Neural crest cell (in vitro differentiated cells): ENCODE measurements around the gene CACNB4. TPM values are rescaled to one million over a fixed set of nuclear protein-coding genes. Genes with fewer than 3 reads are reported as not detected.

Source experiments
- DNase-seq: peaks from one replicate; pipeline ENCODE4 v3.0.0; 2021; ENCODE audit warnings: low read depth, mixed read lengths, low spot score
- H3K27ac Mint-ChIP-seq: one replicate; pipeline ENCODE4 v1.8.0; 2021; ENCODE audit warnings: mild to moderate bottlenecking, mixed read lengths; ENCODE audit not compliant: unreplicated experiment
- H3K27me3 Mint-ChIP-seq: 2 replicates; pipeline ENCODE4 v1.8.0; 2021; ENCODE audit warnings: low read depth, mild to moderate bottlenecking, mixed read lengths
- H3K36me3 Mint-ChIP-seq: 2 replicates; pipeline ENCODE4 v1.8.0; 2021; ENCODE audit warnings: low read depth, mild to moderate bottlenecking, mixed read lengths
- H3K4me1 Mint-ChIP-seq: 2 replicates; pipeline ENCODE4 v1.8.0; 2021; ENCODE audit warnings: mixed read lengths
- H3K4me3 Mint-ChIP-seq: one replicate; pipeline ENCODE4 v1.8.0; 2021; ENCODE audit warnings: mild to moderate bottlenecking, mixed read lengths
- H3K9me3 Mint-ChIP-seq: 2 replicates; pipeline ENCODE4 v1.8.0; 2021; ENCODE audit warnings: mixed read lengths
- total RNA-seq: library from RNA; stranded (reverse); gene quantifications from 2 replicates; pipeline ENCODE4 v1.2.1, GENCODE V29; 2021
- TF ChIP-seq, protein P1 (sequence below): fragments of 200-600 bp; sonication (generic); conservative IDR thresholded peaks from 2 replicates; pipeline ENCODE4 v1.5.0; 2021; ENCODE audit warnings: antibody characterized with exemption, mild to moderate bottlenecking

The CACNB4 gene
- total RNA-seq, 1 donor from 2014 or later, result 6.9 TPM

DNA sequence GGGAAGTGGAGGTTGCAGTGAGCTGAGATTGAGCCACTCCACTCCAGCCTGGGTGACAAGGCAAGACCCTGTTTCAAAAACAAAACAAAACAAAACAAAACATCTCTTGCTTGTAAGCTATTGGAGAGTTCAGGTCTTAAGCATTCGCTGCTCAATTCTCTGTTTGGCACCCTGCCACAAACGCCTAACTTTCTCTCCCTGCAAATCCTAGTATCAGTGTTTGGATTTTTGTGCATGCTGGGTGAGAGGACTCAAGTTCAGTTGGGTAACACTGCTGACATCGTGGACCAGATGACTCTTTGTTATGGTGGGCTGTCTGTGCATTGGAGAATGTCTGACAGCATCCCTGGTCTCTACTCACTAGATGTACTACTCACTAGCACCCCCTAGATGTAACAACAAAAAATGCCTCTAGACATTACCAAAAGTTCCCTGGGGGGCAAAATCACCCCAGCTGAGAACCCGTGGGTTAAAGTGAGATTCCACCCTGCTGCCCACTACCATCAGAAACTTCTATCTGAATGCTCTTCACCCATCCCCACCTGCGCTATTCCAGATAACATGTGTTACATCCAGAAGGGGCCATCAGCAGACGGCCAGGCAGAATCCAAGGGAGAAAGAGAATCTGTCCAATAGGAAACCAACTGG lies 50.9 kb downstream of the CACNB4 start:
- no peak overlapping the region for H3K27ac Mint-ChIP-seq
- TF ChIP-seq, protein P1, sequence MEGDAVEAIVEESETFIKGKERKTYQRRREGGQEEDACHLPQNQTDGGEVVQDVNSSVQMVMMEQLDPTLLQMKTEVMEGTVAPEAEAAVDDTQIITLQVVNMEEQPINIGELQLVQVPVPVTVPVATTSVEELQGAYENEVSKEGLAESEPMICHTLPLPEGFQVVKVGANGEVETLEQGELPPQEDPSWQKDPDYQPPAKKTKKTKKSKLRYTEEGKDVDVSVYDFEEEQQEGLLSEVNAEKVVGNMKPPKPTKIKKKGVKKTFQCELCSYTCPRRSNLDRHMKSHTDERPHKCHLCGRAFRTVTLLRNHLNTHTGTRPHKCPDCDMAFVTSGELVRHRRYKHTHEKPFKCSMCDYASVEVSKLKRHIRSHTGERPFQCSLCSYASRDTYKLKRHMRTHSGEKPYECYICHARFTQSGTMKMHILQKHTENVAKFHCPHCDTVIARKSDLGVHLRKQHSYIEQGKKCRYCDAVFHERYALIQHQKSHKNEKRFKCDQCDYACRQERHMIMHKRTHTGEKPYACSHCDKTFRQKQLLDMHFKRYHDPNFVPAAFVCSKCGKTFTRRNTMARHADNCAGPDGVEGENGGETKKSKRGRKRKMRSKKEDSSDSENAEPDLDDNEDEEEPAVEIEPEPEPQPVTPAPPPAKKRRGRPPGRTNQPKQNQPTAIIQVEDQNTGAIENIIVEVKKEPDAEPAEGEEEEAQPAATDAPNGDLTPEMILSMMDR, result peak; percentile 49
- peaks cover 3% of the 10 kb centered on the region for H3K4me1 Mint-ChIP-seq
- no peak for DNase-seq
- H3K9me3 Mint-ChIP-seq, result no peaks in the 10 kb centered on the region
- H3K36me3 Mint-ChIP-seq, result no peaks in the 10 kb centered on the region
- no peak overlapping the region for H3K4me3 Mint-ChIP-seq
- no peaks in the 10 kb centered on the region for H3K27me3 Mint-ChIP-seq

DNA sequence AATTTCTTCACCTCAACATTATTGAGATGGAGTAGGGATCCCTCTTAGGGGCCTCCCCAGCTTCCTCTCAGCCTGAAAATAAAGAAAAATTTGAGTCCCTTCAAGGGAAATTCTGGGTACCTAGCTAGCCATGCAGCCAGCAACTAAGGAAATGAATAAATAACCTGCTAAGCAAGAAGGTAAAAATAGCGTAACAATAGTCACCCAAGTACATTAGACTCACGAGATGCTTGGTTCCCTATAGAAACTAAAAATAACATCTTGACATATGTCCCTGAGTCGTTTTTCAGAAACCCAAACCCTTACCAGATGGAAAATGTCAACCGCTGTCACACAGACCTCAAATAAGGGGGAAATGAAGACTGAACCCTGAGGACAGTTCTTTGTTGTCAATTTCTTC lies 51.9 kb downstream of the CACNB4 start:
- Mint-ChIP-seq H3K36me3 (no peaks in the 10 kb centered on the region), H3K9me3 (no peaks in the 10 kb centered on the region), H3K27ac (no peak overlapping the region), H3K4me1 (peaks cover 8% of the 10 kb centered on the region), H3K4me3 (no peak overlapping the region), H3K27me3 (no peaks in the 10 kb centered on the region)
- DNase-seq, result no peak
- TF ChIP-seq, protein P1, result no peak

DNA sequence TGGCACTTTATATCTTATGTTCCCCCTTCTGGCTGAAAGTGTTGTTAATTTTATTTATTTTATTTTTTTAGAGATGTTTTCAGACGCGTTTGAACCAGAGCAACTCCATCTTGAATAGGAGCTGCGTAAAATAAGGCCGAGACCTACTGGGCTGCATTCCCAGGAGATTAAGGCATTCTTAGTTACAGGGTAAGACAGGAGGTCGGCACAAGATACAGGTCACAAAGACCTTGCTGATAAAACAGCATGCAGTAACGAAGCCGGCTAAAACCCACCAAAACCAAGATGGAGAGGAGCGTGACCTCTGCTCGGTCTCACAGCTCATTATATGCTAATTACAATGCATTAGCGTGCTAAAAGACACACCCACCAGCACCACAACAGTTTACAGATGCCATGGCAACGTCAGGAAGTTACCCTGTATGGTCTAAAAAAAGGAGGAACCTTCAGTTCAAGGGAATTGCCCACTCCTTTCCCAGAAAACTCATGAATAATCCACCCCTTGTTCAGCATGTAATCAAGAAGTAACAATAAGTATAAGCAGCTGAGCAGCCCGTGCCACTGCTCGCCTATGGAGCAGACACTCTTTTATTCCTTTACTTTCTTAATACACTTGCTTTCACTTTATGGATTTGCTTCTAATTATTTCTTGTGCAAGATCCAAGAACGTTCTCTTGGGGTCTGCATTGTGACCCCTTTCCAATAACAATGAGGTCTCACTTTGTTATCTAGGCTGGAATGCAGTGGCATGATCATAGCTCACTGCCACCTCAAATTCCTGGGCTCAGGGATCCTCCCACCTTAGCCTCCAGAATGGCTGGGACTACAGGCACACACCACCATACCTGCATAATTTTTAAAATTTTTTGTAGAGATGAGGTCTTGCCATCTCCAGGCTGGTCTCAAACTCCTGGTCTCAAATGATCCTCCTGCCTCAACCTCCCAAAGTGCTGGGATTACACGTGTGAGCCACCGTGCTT lies 55.9 kb downstream of the CACNB4 start:
- H3K9me3 Mint-ChIP-seq, result no peaks in the 10 kb centered on the region
- H3K36me3 Mint-ChIP-seq, result no peaks in the 10 kb centered on the region
- H3K4me3 Mint-ChIP-seq, result no peak overlapping the region

DNA sequence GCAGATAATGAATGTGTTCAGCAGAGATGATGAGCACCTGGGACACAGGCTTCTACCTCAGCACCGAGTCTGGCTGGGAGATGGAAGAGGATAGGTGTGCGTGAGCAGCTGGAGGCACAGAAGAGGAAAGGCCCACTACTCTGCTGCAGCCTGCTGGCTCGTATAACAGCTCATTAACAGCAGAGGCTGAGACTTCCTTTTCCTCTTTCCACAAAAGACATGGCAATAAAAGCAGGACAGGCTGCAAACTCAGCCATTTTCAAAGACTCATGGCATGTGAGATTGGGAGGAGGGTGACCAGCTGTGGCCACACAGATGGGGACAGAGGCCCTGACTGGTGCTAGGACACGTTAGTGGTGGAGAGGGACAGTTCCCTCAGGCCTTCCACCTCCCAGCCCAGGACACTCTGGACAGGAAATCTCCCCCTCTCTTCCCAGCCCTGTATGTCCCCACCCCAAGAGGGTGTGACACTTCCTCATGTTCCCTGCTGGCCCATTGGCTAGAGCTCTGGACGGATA lies 60.3 kb downstream of the CACNB4 start:
- TF ChIP-seq, protein P1, result no peak
- peaks cover 17% of the 10 kb centered on the region for H3K4me1 Mint-ChIP-seq
- no peaks in the 10 kb centered on the region for H3K9me3 Mint-ChIP-seq
- no peak overlapping the region for H3K27ac Mint-ChIP-seq
- peaks cover 14% of the 10 kb centered on the region for H3K27me3 Mint-ChIP-seq
- no peaks in the 10 kb centered on the region for H3K36me3 Mint-ChIP-seq
- no peak overlapping the region for H3K4me3 Mint-ChIP-seq
- no peak for DNase-seq

More for the DNA sequence above, 55.9 kb downstream of the CACNB4 start:
- Mint-ChIP-seq H3K27me3 (no peaks in the 10 kb centered on the region), H3K27ac (no peak overlapping the region), H3K4me1 (peaks cover 8% of the 10 kb centered on the region)
- no peak for DNase-seq
- TF ChIP-seq, protein P1, result no peak

DNA sequence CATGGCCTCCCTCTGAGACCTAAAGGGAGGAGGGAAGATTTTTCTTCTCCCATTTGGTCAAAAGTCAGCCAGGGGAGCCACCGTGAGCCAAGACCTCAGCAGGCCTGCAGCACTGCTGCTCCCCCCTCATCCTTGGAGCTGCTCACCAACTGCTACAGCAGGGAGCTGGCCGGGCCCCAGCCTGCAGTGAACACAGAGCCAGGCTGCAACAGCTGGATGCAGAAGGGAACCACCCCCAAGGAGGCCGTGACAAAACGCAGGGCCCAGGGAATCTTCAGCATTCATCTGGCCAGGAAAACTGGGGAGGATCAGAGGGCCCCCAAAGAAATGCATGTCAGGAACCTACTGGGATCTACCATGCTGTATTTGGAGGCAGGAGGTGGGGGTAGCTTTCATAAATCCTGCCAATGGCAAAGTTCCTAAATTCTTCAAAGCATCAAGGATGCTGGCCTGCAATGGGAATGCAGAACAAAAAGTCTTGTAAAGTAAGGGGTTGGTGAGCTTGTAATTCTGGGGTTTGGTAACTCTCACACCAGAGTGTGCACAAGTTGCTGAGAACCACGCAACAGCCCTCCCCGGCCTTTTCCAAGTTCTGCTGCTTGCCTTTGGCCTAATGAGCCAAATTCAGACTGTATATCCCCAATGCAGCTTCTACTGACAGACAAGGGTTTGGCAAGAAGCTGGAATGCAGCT lies 61.0 kb downstream of the CACNB4 start:
- no peak for DNase-seq
- H3K4me1 Mint-ChIP-seq, result peaks cover 13% of the 10 kb centered on the region
- no peaks in the 10 kb centered on the region for H3K36me3 Mint-ChIP-seq
- no peaks in the 10 kb centered on the region for H3K9me3 Mint-ChIP-seq
- H3K27ac Mint-ChIP-seq, result no peak overlapping the region
- TF ChIP-seq, protein P1, result no peak
- no peak overlapping the region for H3K4me3 Mint-ChIP-seq
- H3K27me3 Mint-ChIP-seq, result peaks cover 18% of the 10 kb centered on the region
